Measurements from ENCODE around the gene OSBPL6. TPM values are rescaled to one million over a fixed set of nuclear protein-coding genes. Genes with fewer than 3 reads are reported as not detected.

The OSBPL6 gene
- total and polyA plus RNA-seq, 2 donors (not counting 1 experiment from before 2014, with no cell fraction given) = 0.06 TPM; not detected in 1

GRCh38 chr2:178295115-178295514 is 100.8 kb downstream of the OSBPL6 start:
- no peak overlapping the region for H3K27ac ChIP-seq (ENCODE audit: low read length in 2 of 2)
- H3K4me3 Mint-ChIP-seq = no peak overlapping the region

GRCh38 chr2:178295906-178296305 is 101.6 kb downstream of the OSBPL6 start:
- H2AFZ ChIP-seq (ENCODE audit: insufficient read depth, low read depth, low read length, poor library complexity, severe bottlenecking) = no peak overlapping the region
- DNase-seq = no peak
- POLR2A ChIA-PET = no interaction called here

More at GRCh38 chr2:178295115-178295514, 100.8 kb downstream of the OSBPL6 start:
- Mint-ChIP-seq H3K27ac (no peak overlapping the region), H3K4me1 (no peaks in the 10 kb centered on the region), H3K9me3 (ENCODE audit: insufficient read depth) (peaks cover 2% of the 10 kb centered on the region), H3K27me3 (peaks cover 15% of the 10 kb centered on the region)
- ChIA-PET CTCF (no interaction called here), POLR2A (no interaction called here)
- H3K79me2 ChIP-seq (ENCODE audit: control insufficient read depth, insufficient read depth, low read length) = no peaks in the 10 kb centered on the region
- H3K9me3 ChIP-seq (ENCODE audit: control extremely low read depth in 1 of 3, control insufficient read depth in 2 of 3, insufficient read depth in 1 of 3, low read length in 2 of 3) = no peaks in the 10 kb centered on the region
- H3K4me3 ChIP-seq (ENCODE audit: control extremely low read depth in 1 of 5, extremely low read depth in 1 of 5, insufficient read depth in 1 of 5, low read depth in 2 of 5, low read length in 4 of 5) = no peak overlapping the region
- H4K20me1 ChIP-seq (ENCODE audit: control insufficient read depth, insufficient read depth, low read length, poor library complexity, severe bottlenecking) = no peaks in the 10 kb centered on the region
- H2AFZ ChIP-seq (ENCODE audit: insufficient read depth, low read depth, low read length, poor library complexity, severe bottlenecking) = no peak overlapping the region
- H3K36me3 ChIP-seq (replicated peaks in 1 of 2; ENCODE audit: control extremely low read depth in 1 of 2, control insufficient read depth in 1 of 2, extremely low read depth in 1 of 2, insufficient read depth in 2 of 2, low read length in 1 of 2) = no peaks in the 10 kb centered on the region
- no peak overlapping the region for H3K9ac ChIP-seq (ENCODE audit: low read length)
- 93% methylated on average over 3 of the region's 4 CpGs for WGBS (ENCODE audit: insufficient coverage)
- no peak for TF ChIP-seq EZH2 (IDR thresholded peaks at IDR 0.05; ENCODE audit: borderline replicate concordance, insufficient read depth, low read depth, low read length, poor library complexity, severe bottlenecking)
- TF ChIP-seq, protein P1, sequence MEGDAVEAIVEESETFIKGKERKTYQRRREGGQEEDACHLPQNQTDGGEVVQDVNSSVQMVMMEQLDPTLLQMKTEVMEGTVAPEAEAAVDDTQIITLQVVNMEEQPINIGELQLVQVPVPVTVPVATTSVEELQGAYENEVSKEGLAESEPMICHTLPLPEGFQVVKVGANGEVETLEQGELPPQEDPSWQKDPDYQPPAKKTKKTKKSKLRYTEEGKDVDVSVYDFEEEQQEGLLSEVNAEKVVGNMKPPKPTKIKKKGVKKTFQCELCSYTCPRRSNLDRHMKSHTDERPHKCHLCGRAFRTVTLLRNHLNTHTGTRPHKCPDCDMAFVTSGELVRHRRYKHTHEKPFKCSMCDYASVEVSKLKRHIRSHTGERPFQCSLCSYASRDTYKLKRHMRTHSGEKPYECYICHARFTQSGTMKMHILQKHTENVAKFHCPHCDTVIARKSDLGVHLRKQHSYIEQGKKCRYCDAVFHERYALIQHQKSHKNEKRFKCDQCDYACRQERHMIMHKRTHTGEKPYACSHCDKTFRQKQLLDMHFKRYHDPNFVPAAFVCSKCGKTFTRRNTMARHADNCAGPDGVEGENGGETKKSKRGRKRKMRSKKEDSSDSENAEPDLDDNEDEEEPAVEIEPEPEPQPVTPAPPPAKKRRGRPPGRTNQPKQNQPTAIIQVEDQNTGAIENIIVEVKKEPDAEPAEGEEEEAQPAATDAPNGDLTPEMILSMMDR (IDR thresholded peaks at IDR 0.05) = no peak
- H3K27me3 ChIP-seq (replicated peaks in 1 of 4; ENCODE audit: control extremely low read depth in 1 of 4, control insufficient read depth in 3 of 4, insufficient read depth in 4 of 4, low read length in 3 of 4) = peaks cover 0 to 3% (median 0%) of the 10 kb centered on the region in 4 experiments
- intact Hi-C loops (cut with micrococcal nuclease) = no loop called here
- DNase-seq = no peak
- no peak for ATAC-seq (ENCODE audit: low read depth)
- no peak overlapping the region for H3K4me2 ChIP-seq (replicated peaks; ENCODE audit: low read depth, low read length, poor library complexity, severe bottlenecking)
- H3K4me1 ChIP-seq (ENCODE audit: control insufficient read depth in 2 of 2, insufficient read depth in 2 of 2, low read length in 2 of 2) = no peaks in the 10 kb centered on the region

More at GRCh38 chr2:178295906-178296305, 101.6 kb downstream of the OSBPL6 start:
- peaks cover 0 to 3% (median 0%) of the 10 kb centered on the region in 4 experiments for H3K27me3 ChIP-seq (replicated peaks in 1 of 4; ENCODE audit: control extremely low read depth in 1 of 4, control insufficient read depth in 3 of 4, insufficient read depth in 4 of 4, low read length in 3 of 4)
- Mint-ChIP-seq H3K27me3 (peaks cover 18% of the 10 kb centered on the region), H3K9me3 (ENCODE audit: insufficient read depth) (peaks cover 2% of the 10 kb centered on the region), H3K4me3 (no peak overlapping the region), H3K27ac (no peak overlapping the region), H3K4me1 (no peaks in the 10 kb centered on the region)
- no peak for TF ChIP-seq EZH2 (IDR thresholded peaks at IDR 0.05; ENCODE audit: borderline replicate concordance, insufficient read depth, low read depth, low read length, poor library complexity, severe bottlenecking)
- TF ChIP-seq, protein P1 (IDR thresholded peaks at IDR 0.05) = no peak
- no peak overlapping the region for H3K4me2 ChIP-seq (replicated peaks; ENCODE audit: low read depth, low read length, poor library complexity, severe bottlenecking)
- H3K4me1 ChIP-seq (ENCODE audit: control insufficient read depth in 2 of 2, insufficient read depth in 2 of 2, low read length in 2 of 2) = no peaks in the 10 kb centered on the region
- no peak overlapping the region for H3K4me3 ChIP-seq (ENCODE audit: control extremely low read depth in 1 of 5, extremely low read depth in 1 of 5, insufficient read depth in 1 of 5, low read depth in 2 of 5, low read length in 4 of 5)
- no peaks in the 10 kb centered on the region for H3K9me3 ChIP-seq (ENCODE audit: control extremely low read depth in 1 of 3, control insufficient read depth in 2 of 3, insufficient read depth in 1 of 3, low read length in 2 of 3)
- no peak for ATAC-seq (ENCODE audit: low read depth)
- H3K79me2 ChIP-seq (ENCODE audit: control insufficient read depth, insufficient read depth, low read length) = no peaks in the 10 kb centered on the region
- WGBS (ENCODE audit: insufficient coverage) = 88% methylated on average over 2 of the region's 3 CpGs
- no peak overlapping the region for H3K27ac ChIP-seq (ENCODE audit: low read length in 2 of 2)
- no peaks in the 10 kb centered on the region for H4K20me1 ChIP-seq (ENCODE audit: control insufficient read depth, insufficient read depth, low read length, poor library complexity, severe bottlenecking)
- intact Hi-C loops (cut with micrococcal nuclease) = no loop called here
- no peaks in the 10 kb centered on the region for H3K36me3 ChIP-seq (replicated peaks in 1 of 2; ENCODE audit: control extremely low read depth in 1 of 2, control insufficient read depth in 1 of 2, extremely low read depth in 1 of 2, insufficient read depth in 2 of 2, low read length in 1 of 2)
- CTCF ChIA-PET = no interaction called here
- H3K9ac ChIP-seq (ENCODE audit: low read length) = no peak overlapping the region
